COLO668 (cell line): ENCODE measurements around the gene PCNX3.
"Not testable (repeated sequence)": the region's sequence is repeated elsewhere in the genome, so short reads cannot be mapped to it uniquely, and the experiment has no call there.

Source experiments
- DNase-seq: peaks from one replicate; lab custom pipeline; 2025; ENCODE audit not compliant: unreplicated experiment; lab: John Stamatoyannopoulos, UW

Gene PCNX3

DNA sequence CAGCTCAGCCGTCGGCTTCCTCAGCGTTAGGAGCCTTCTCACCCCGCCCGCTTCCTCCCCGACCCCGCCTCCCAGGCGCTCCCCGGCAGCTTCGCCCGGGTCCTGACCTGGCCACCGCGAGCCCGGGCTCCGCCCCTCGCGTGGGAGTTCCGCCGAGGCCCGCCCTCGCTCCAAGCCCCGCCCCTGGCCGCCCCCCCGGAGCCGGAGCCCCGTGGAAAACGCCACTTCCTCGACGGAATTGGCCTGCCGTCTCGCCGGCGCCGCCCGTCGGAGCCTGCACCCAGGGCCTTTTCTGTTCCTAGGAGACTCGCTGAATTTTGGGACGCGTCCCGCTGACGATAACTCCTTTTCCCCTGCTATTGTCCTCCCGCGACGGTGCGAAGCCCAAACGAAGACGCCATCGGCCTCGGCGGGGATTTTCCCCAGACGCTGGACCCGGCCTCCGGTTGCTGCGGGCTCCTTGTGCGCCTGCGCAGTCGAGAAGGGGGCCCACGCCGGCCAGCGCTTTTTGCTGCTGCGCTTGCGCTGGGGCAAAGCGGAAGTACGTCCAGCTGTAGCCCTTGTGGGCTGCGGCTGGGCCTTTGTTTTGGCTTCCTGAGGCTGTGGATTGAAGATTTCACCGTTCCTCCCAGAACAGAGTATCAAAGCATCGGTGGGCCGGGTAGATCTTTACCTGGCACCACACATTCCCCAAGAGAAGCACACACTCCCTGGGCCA is 37.1 kb downstream of the PCNX3 start:
- DNase-seq = peak; percentile 94

DNA sequence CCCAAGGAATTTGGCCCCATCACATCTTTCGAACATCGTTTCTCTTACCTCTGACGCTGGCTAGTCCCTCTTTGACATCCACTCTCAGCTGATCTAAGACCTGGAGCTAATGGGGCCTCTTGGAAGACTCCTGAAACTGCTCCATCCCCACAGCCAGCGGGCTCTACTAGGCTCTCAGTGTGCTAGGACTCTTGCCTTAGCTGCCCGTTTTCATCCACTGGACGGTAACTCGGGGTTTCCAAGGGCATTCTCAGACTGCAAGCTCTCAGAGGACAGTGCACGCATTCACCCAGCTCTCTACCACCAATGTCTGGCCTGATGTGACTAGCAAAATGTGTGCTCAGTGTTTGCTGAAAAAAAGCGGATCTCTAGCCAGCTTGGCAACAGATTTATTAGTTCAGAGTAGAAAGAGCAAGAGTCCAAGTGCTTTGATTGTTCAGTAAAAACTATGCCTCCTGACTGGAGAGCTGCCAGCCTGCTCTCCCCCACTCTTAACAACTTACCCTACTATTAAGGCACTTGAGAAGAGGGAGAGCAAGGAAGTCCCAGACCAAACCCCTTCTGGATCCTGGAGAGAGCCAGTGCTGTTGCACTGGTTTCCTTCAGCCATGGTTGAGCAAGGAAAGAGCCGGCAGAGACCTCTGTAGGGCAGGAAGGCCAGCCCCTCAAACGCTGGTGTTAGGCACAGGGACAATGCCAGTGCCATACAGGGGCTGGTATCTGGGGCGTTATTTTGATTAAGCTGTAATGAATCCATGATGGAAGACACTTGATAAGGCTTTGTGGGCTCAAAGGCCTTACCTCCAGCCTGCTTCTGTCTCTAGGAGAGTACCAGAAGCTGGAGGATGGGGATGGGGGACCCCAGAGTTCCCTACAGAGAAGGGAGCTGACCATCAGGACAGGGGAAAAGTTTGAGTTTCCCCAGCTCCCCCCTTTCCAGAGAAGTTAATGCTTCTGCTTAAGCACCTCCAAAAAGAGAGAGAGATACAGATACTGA is 38.0 kb downstream of the PCNX3 start:
- DNase-seq = no peak

DNA sequence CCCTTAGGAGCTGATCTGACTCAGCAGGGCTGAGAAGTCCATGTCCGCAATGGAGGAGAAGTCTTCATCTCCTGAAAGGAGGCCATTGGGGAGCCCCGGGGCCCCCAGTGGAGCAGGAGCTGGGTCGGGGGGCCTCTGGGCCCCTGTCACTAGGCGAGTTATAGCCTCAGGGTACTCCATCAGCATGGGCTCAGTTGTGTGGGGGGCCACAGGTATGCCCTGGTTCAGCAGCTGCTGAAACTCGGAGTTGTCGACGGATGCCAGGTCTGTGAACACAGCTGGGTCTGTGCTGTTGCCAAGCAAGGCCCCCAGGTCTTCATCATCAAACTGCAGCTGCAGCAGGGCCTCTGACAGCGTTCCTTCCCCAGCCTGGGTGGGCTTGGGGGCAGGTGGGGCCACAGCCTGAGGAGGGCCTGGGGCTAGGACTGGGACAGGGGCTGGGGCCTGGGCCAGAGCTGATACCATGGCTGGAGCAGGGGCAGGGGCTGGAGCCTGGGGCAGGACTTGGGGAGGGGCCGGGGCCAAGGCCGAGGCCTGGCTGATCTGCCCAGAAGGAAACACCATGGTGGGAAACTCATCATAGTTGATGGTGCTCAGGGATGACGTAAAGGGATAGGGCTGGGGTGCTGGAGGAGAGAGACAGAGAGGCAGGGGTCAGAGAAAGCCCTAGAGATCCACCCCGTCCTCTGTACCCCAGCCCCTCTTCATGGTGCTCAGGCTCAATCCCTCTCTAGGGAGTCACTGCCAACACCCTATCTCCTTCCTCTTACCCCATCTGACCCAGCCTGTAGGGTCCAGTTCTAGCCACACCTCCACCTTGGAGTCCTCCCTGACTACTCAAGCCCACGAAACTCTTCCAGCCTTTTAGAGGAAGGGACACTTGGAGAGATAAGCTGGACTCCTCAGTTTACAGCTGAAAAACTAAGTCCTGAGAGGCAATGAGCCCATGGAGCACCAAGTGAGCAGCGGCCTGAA is 39.1 kb downstream of the PCNX3 start:
- no peak for DNase-seq

DNA sequence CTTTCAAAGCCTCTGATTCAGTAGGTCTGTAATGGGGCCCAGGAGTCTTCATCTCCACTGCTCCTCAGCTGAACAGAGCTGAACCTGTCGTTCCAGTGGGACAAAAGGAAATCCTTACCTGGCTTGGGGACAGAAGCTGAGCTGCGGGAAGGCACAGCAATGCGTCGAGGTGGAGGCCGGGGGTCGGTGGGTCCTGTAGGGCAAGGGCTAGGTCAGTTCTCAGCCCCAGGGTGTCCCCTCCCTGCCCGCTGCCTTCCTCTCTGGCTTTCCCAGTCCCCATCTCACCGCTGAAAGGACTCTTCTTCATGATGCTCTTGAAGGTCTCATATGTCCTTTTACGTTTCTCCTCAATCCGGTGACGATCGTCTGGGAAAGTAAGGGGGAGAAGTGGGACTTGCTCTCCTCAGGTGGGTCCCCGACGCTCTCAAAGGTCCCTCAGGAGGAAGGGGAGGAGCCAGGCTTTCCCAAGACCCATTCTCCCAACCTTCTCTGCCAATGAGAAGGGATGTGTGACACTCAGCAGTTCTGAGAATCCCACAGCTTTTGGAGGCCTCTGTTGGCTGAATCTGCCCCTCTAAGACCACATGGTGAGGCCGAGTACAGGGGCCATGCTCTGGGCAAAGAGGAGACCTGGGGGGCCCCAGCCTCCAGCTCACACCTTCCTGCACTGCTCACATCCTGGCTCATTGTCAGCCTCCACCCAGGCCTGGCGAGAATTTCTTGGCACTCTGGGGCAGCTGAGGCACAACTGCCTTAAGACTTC is 40.2 kb downstream of the PCNX3 start:
- no peak for DNase-seq

DNA sequence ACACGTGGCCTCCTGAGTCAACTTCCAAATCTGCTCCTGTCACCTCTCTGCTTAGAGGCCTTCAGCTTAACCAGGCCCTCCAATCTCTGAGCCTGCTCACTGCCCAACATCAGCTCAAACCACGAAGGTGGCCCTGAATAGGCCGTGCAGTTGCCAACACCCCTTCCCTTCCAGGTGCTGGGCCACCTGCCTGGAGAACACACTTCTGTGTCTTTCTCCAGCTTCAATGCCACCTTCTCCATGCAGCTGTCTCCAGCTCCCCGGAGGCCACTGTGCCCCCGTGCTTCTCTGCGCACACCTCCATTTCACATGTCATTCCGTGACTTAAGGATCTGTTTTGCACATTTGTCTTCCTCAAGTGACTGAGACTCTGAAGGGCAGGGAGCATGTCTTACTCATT is 41.9 kb downstream of the PCNX3 start:
- no peak for DNase-seq

DNA sequence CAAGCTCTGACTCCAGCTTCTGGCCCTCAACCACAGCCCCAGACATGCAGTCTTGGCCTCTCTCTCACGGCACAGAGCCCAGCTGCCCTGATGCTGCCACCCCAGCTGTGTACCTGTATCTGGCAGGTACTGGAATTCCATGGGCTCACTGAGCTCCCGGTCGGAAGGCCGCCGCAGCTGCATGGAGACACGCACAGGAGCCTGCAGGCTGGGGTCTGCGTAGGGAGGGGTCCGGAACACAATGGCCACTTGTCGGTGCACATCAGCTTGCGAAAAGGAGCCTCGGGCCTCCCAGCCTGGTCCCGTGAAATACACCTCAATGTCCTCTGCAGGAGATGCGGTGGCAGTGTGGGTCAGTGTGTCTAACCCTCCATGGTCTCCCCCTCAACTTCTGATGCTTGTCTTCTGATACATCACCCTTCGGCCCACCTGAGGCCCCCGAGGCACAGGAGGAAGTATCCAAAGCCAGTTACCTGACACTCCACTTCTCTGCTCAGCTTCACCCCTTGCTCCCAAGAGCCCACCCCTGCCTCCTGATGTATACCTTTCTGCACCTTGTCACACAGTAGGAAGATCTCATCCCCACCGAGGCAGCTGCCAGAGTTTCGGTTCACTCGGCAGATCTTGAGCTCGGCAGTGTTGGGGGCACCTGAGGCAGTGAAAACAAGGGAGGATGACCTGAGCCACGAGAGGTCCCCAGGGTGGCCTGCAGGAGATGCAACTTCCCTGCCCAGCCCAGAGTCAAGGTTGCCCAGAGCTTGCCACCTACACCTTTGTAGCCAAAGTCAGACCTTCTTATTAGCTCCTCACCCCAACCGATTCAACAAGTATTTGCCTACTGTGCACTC is 42.8 kb downstream of the PCNX3 start:
- DNase-seq = no peak

DNA sequence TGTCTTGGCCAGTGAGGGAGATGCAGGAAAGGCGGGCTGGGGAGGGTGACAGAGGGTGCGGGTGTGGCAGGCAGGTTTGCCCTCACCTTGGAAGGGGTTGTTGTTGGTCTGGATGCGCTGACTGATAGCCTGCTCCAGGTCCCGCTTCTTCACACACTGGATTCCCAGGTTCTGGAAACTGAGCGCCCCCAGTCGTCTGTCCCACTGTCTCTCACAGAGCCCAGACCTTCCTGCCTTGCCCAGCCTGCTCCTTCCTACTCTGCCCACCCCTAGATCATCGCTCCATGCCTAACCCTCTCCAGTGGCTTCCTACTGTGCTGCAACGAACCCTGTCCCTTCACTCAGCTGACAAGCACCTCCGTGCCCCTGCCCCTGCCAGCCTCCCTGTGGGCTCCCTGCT is 44.5 kb downstream of the PCNX3 start:
- DNase-seq = no peak

DNA sequence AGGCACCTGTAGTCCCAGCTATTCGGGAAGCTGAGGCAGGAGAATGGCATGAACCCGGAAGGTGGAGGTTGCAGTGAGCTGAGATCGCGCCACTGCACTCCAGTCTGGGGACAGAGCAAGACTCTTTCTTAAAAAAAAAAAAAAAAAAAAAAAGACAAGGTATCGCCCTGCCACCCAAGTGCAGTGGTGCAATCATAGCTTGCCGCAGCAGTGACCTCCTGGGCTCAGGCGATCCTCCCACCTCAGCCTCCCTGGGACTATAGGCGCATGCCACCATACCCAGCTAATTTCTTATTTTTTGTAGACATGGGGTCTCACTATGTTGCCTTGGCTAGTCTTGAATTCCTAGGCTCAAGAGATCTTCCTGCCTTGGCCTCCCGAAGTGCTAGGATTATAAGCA is 45.3 kb downstream of the PCNX3 start:
- DNase-seq = not testable (repeated sequence)

DNA sequence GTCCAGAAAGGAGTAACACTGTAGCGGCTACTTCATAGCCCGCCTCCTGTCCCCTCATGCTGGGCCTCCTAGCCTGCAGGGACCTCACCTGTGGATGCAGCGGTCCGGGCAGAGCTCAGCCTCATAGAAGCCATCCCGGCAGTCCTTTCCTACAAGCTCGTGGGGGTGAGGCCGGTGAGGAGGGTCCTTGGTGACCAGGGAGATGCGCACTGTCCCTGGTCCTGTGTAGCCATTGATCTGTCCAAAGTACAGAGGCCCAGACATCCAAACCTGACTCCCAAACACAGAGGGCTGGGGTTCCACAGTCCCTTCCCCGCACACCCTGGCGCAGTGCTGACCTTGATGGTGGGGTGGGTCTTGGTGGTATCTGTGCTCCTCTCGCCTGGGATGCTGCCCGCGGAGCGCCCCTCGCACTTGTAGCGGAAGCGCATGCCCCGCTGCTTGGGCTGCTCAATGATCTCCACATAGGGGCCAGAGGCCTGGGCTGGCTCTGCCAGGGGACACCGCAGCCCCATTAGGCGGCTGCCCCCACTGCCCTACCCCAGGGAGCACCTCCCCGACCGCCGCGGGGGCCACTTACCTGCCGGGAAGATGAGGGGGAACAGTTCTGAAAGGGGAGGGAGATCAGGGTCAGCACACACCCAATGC is 46.1 kb downstream of the PCNX3 start:
- DNase-seq = no peak

DNA sequence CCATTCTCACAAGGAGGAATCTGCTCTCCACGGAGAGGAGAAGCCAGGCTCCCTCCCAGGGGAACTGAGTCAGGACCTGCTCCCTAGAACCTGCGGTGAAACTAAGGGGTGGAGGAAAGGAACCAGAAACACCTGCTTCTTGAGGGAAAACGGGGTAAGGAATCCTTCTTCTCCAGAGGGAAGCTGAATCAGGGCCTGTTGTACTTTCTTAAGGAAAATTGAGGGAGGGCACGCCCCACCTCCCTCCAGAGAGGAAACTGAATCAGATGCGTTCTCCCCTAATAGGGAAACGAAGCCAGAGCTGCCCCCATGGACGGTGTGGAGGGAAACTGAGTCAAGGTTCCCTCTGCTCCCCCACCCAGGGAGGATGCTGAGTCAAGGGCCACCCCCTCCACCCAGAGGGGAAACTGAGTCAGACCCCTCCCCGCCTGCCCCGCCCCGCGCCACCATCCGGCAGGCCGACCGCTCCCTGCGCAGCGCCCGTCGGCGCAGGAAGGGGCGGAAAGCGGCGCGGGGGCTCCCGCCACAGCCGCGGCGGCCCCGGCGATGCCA is 46.7 kb downstream of the PCNX3 start:
- no peak for DNase-seq

DNA sequence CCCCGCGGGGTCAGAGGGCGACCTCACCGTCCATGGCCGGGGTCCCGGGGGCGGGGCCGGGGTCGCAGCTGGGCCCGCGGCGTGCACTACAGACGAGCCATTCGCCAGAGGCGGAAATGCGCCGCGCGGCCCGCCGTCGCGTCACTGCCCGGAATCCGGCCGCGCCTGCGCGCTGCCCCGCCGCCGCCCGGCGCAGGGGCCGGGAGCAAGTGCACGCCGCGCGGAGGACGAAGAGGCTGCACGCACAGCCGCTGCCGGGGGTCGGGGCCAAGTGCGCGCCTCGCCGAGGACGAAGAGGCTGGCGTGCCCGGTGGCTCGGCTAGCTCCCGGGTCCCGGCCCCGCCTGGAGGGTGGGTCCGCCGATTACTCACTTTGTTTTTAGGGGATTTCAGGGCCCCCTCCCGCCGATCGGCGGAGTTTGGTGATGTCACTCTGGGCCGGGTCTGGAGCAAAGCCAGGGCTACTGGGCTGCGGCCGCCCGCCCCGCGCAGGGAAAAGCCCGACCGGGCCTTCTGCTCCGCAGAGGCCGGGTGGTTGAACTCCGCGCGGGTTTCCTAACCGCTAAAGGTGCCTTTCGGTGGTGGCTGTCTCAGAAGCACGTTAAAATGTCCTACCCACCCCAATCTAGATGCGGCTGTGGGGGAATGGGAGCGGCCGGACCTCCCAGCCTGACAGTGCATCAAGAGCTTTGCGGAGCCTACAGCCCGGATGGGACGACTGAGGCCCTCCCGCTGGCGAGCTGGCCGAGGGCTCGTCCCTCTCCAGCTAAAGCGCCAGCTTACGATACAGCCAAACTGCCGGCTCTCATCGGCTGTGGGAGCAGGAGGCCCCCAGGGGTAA is 47.4 kb downstream of the PCNX3 start, which contains the start of gene RELA:
RELA (minus strand) TSS at position 118 of the 840 bp plus-strand sequence; CDS start at position 34, 84 bp downstream.
- DNase-seq = peak; percentile 95

DNA sequence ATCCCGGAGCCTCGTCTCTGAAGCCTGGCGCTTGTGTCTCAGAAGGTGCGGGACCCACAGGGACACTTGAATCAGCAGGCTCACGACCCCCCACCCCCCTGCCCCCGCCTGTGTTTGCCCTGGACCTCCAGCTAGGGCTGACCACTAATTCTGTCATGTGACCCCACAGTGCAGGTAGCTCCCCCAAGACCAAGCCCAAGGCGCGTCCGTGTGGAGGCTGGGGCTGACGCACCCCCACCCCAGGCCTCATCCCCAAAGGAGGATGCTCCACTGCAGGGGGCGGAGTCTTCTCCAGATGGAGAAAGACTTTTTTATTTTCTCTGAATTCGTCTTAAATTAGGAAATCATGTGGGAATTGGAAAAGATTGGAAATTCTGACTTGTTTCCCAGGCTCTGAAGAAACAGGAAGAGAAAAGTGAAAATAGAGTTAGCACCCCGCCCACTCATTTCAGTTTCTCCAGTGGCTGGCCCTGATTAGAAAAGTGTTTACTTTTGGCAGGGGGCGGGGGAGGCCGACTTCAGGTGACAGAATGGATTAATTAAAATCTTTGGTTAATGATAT is 48.1 kb downstream of the PCNX3 start:
- DNase-seq = peak; percentile 38

DNA sequence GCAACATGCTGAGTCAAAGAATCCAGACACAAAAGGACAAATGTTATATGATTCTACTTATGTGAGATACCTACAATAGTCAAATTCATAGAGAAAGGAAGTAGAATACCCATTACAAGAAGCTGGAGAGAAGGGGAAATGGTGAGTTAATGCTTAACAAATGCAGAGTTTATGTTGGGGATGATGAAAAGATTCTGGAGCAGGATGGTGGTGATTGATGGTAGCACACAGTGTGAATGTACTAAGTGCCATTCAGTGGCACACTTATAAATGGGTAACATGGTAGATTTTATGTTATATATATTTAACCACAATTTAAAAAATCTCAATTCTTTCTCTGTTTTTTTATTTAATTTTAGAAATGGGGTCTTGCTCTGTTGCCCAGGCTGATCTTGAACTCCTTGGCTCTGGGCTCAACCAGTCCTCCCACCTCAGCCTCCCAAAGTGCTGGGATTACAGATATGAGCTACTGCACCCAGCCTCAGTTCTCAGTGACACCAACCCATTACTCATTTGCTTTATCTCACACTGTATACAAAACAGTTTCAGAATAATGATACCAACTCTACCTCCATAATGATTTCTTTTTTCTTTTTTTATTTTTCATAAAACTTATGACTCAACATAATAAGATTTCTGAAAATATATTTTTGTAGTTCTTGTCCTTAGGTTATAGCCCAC is 56.7 kb downstream of the PCNX3 start:
- DNase-seq = no peak

DNA sequence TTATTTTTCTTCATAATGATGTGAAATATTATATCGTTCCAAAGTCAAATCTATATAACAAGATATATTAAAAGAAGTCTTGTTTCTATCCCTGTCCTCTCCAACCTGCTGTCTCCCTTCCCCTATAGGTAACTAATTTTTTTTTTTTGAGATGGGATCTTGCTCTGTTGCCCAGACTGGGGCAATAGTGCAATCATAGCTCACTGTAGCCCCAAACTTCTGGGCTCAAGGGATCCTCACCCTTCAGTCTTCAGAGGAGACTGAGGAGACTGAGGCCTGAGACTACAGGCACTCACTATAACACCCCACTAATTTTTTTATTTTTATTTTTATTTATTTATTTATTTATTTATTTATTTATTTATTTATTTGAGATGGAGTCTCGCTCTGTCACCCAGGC is 57.4 kb downstream of the PCNX3 start:
- DNase-seq = no peak

DNA sequence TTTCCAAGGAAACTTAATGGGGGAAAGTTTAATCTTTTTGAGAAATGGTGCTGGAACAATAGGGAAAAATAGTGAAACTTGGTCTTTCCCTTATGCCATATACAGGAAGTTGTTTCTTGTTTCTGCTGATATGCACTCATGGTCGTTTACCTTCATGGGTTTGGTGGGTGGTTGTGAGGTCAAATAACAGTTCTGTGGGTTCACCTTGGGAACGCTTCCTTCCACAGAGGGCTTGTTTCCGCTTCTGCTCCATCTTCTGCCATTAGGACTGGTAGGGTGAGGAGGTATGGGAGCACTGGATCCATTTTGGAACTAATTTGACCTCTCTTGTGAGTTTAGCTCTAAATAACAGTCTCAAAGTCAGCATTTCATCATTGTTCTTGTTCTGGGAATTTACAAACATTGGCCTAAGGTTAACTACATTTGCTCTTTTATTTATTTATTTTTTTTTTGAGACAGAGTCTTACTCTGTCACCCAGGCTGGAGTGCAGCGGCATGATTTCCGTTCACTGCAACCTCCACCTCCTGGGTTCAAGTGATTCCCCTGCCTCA is 64.7 kb downstream of the PCNX3 start:
- DNase-seq = no peak

DNA sequence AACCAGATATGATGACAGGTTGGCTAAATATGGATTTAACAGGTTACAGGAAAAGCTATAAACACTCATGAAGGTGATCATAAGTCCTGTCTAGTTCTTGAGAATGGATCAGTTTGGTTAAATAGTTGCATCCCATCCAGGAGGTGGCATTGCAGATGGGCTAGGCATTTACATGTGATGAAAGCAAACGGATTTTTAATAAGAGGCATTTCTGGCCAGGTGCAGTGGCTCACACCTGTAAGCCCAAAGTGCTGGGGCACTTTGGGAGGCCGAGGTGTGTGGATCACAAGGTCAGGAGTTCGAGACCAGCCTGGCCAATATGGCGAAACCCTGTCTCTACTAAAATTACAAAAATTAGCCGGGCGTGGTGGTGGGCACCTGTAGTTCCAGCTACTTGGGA is 67.9 kb downstream of the PCNX3 start:
- not testable (repeated sequence) for DNase-seq
